Cardiac fibroblast (primary cell): ENCODE measurements around the gene MRPS27.

ENCODE experiments used
- DNase-seq, 2 donors: peaks; one replicate each; pipeline versions ENCODE4 v3.0.0 to v3.0.0-alpha.2; 2010; ENCODE audit warnings: low read depth in 2 of 2
- H3K4me3 ChIP-seq, 2 donors: replicated peaks in 1 of 2; 1 replicate in 1 of 2; 2 replicates in 1 of 2; pipeline ENCODE4 v1.5.1; 2011; ENCODE audit warnings: low read depth in 2 of 2, low read length in 2 of 2, mild to moderate bottlenecking in 2 of 2, moderate library complexity in 1 of 2
- TF ChIP-seq, protein P1 (sequence below): IDR thresholded peaks from one replicate; pipeline ENCODE4 v1.5.1; 2011; ENCODE audit warnings: low read depth, mild to moderate bottlenecking, low read length, inconsistent platforms

MRPS27 gene

DNA sequence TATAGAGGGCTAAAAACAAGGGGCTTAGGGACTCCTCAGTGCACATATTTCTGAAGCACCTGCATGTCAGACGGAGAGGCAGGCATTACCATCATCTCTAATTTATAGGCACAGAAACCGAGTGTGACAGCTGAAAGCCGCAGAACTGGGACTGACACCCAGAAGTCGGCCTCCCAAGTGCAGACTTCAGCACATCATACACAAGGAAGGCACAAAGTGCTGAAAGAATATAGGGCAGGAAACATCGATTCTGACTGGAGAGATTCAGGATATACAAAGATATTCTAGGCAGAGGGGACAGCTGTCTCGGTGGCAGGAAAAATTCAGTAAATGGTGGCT lies 11.2 kb downstream of the MRPS27 start:
- H3K4me3 ChIP-seq, result no peak overlapping the region
- DNase-seq, result no peak
- TF ChIP-seq, protein P1, sequence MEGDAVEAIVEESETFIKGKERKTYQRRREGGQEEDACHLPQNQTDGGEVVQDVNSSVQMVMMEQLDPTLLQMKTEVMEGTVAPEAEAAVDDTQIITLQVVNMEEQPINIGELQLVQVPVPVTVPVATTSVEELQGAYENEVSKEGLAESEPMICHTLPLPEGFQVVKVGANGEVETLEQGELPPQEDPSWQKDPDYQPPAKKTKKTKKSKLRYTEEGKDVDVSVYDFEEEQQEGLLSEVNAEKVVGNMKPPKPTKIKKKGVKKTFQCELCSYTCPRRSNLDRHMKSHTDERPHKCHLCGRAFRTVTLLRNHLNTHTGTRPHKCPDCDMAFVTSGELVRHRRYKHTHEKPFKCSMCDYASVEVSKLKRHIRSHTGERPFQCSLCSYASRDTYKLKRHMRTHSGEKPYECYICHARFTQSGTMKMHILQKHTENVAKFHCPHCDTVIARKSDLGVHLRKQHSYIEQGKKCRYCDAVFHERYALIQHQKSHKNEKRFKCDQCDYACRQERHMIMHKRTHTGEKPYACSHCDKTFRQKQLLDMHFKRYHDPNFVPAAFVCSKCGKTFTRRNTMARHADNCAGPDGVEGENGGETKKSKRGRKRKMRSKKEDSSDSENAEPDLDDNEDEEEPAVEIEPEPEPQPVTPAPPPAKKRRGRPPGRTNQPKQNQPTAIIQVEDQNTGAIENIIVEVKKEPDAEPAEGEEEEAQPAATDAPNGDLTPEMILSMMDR, result no peak

DNA sequence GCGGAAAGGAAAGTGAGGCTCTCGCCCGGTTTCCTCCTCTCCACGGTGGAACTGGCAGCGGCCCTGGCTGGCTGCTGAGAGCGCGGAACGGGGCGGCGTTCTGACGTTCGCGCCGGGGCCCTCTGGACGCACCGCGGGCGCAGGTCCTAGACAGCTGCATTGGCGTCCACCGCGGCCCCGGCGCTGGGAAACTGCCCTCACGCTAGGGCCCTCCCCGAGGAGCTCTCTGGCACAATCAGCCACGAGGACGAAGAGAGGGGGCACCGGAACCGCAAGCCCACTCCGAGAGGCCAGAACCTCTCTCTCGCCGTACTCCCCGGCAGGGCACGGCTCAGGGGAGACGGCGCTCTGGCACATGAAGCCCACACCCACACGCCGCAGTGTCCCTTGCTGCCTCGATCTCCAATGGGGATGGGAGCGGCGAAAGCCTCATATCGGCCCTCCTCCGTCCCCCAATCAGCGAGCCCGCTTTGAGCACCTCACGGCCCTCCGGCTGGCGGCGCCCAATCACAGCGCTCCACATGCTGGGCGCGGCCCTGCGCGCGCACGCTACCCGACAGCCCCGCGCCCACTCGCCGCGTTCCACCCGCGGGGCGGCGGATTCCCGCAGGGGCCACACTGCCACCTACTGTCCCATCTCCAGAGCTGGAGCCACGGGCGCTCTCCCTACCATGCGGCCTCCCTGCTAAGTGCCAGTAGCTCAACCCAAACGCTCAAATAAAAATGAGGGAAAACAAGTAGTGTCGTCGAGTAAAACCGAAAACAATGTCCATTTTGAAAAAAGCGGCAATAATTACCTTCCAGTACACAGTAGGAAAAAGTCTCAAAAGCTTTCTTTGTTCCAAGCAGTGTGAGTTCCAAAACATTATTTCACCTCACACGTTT lies 11.8 kb downstream of the MRPS27 start:
- TF ChIP-seq, protein P1, result peak; percentile 71
- DNase-seq, result peak; percentile 98 to 99
- peak overlapping the region; percentile 76 to 83 for H3K4me3 ChIP-seq

DNA sequence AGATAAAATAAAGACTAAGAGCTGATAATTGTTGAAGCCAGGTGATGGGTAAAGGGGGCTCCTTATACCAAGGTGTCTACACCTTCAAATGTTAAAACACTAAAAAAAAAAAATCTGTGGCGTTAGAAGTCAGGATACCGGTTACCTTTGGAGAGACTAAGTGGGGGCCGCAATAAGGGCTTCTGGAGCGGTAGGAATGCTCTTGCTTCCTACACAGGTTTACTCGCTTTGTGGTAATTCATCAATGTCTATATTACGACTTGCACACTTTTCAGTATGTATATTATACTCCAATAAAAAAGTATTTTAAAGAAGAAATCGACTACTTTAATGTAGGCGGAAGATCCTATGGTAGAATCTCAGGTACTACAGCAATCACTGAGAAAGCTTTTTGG lies 12.5 kb downstream of the MRPS27 start:
- TF ChIP-seq, protein P1, result no peak
- no peak for DNase-seq
- H3K4me3 ChIP-seq, result peak overlapping the region; percentile 76 to 83

DNA sequence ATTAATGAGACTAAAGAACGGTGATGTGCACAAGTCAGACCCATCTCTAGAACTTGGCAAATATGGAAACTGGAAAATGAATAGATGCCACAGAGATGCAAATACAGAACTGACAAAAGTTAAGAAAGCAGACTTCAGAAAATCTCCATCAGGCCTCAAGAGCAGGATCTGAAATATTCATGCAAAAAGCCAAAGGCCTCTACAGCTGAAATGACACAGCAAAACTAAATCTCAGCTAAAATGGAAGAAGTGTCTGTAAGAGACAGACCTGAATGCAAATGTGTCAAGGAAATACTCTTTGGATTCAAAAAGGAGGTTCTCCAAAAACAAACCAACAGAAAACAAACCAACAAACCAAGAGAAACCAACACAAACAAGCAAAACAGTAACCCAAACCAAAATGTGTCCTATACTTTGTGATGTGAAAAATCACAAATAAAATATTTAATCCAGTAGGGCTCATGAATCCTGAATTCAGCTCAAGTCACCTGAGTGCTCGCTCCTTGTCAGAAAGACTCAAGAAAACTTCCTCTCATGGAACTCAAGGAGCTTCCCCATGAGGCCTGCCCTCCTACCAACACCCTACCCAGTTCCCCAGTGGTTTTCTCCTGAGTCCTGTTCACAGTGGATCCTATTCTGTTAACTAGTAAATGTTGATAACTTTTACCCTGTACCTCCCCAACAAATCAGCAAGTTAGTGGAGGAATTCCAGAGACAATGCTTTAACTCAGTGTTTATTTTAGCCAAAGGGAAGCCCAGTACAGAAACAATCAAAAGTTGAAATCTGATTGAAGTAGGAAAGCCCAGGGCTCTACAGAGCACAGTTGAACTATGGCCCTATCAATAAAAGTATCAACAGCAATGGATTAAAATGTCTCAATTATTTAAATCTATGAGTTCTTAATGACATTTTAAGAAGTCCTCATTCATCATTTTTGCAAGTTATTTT lies 14.6 kb downstream of the MRPS27 start:
- TF ChIP-seq, protein P1, result no peak
- no peak overlapping the region for H3K4me3 ChIP-seq
- no peak for DNase-seq

DNA sequence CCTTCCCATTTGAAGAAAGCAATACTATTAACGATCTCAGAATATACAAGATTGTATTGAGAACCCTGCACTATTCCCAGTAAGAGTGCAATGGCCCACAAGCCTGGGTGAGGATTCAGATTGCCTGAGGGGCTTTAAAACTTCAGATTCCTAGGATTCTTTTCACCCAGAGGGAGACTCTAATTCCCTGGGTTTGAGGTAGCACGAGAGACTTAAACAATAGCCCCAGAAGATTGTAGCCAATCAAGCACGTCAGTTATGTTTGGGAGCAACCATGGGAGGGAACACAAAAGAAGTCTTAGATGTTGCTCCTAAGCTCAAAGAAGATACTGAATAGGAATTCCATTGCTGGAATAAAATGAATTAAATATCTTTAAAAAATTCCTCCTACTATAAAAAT lies 17.9 kb downstream of the MRPS27 start:
- no peak for DNase-seq
- H3K4me3 ChIP-seq, result no peak overlapping the region
- TF ChIP-seq, protein P1, result no peak

DNA sequence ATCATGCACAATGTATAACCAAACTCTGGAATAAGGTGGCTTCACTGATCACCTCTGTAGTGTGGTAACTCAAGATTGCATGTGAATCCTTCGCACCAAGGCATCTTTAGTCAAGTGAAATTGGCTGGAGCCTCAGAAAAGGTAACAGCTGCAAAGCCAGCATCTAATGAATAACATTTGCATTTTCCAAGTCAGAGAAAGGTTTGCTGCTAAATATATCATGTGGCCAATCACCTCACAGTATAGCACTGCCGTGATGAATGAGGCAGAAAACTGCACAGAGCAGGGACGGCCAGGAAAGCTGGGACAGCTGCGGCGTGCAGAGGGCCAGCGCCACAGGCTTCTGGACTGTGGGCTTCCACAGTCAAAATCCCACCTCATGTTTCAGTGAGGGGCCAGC lies 18.5 kb downstream of the MRPS27 start:
- DNase-seq, result no peak
- TF ChIP-seq, protein P1, result no peak
- H3K4me3 ChIP-seq, result no peak overlapping the region
